Measurements from ENCODE around the gene IGSF11.

Gene IGSF11

DNA sequence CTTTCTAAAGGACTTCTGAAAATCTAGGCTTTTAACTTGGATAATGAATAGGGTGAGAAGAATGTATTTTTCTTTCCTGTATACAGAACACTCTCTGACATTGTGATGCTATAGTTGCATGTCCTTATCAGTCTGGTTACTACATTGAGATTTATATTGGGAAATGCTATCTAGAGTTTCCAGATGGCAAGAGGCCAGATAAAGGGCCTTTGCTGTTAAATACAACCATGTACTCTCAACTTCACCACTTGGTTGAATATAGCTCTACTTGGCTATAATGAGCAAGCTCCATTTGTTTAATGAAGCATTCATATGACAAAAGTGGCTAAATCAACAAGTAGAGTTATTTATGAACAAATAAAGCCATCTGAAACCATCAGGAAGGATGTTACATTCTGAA lies 91.0 kb downstream of the IGSF11 start:
- Histone ChIP-seq H3K4me2 (ENCODE audit: low read length) (no peak overlapping the region), H3K4me3 (ENCODE audit: low read length) (no peak overlapping the region), H2BK5ac (ENCODE audit: low read length) (no peak overlapping the region), H3K27me3 (ENCODE audit: insufficient read depth, low read length, poor library complexity) (no peaks in the 10 kb centered on the region), H3K79me2 (ENCODE audit: control insufficient read depth, insufficient read depth, low read length) (no peaks in the 10 kb centered on the region), H3K18ac (ENCODE audit: low read length) (no peak overlapping the region), H2BK120ac (ENCODE audit: low read depth, low read length) (no peak overlapping the region), H4K8ac (ENCODE audit: low read depth, low read length) (no peak overlapping the region), H3K79me1 (ENCODE audit: low read length) (no peaks in the 10 kb centered on the region), H3K4me1 (ENCODE audit: control insufficient read depth, low read depth, low read length) (peaks cover 2% of the 10 kb centered on the region), H3K56ac (ENCODE audit: low read length) (no peak overlapping the region), H2BK15ac (replicated peaks; ENCODE audit: low read depth) (no peak overlapping the region), H3K9ac (ENCODE audit: low read length) (no peak overlapping the region), H3K23ac (ENCODE audit: low read length) (no peak overlapping the region), H3K4ac (ENCODE audit: low read depth, low read length) (no peak overlapping the region), H2AK5ac (ENCODE audit: low read length) (no peak overlapping the region), H3K27ac (ENCODE audit: low read depth, low read length) (no peak overlapping the region), H4K5ac (ENCODE audit: low read length) (no peak overlapping the region), H3K36me3 (ENCODE audit: control insufficient read depth, insufficient read depth, low read length) (no peaks in the 10 kb centered on the region)
- no peak for DNase-seq

DNA sequence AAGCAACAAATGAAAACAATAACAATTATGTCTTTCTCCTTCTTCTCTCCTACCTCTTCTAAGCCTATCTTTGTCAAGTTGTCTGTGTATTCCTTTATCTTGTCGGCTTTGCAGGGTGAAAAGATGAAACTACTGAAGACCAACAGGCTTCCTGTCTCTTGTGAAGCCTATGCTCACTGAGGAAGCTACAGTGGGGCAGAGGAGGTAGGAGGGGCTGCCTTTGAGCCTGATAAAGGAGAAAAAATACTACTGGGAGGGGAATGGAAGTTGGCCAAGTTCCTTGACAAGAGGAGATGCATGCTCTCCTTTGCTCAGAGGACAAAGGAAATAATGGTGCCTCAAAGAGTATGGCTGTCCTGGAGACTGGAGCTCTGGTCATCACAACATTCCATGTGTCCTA lies 92.0 kb downstream of the IGSF11 start:
- H3K23ac ChIP-seq (ENCODE audit: low read length), result no peak overlapping the region
- no peaks in the 10 kb centered on the region for H3K79me2 ChIP-seq (ENCODE audit: control insufficient read depth, insufficient read depth, low read length)
- H2BK120ac ChIP-seq (ENCODE audit: low read depth, low read length), result no peak overlapping the region
- no peaks in the 10 kb centered on the region for H3K36me3 ChIP-seq (ENCODE audit: control insufficient read depth, insufficient read depth, low read length)
- no peak overlapping the region for H3K4ac ChIP-seq (ENCODE audit: low read depth, low read length)
- H3K9ac ChIP-seq (ENCODE audit: low read length), result no peak overlapping the region
- H3K79me1 ChIP-seq (ENCODE audit: low read length), result no peaks in the 10 kb centered on the region
- peaks cover 2% of the 10 kb centered on the region for H3K4me1 ChIP-seq (ENCODE audit: control insufficient read depth, low read depth, low read length)
- WGBS (ENCODE audit: extremely low coverage, insufficient coverage, low lambda C conversion rate), result no CpG with 5 or more reads among the region's 1 CpG
- H4K5ac ChIP-seq (ENCODE audit: low read length), result no peak overlapping the region
- H2BK5ac ChIP-seq (ENCODE audit: low read length), result peak overlapping the region; percentile 67
- H3K56ac ChIP-seq (ENCODE audit: low read length), result peak overlapping the region; percentile 66
- H2BK15ac ChIP-seq (replicated peaks; ENCODE audit: low read depth), result no peak overlapping the region
- H3K27me3 ChIP-seq (ENCODE audit: insufficient read depth, low read length, poor library complexity), result no peaks in the 10 kb centered on the region
- H3K27ac ChIP-seq (ENCODE audit: low read depth, low read length), result peak overlapping the region; percentile 78
- H3K18ac ChIP-seq (ENCODE audit: low read length), result no peak overlapping the region
- H3K4me2 ChIP-seq (ENCODE audit: low read length), result no peak overlapping the region
- no peak overlapping the region for H4K8ac ChIP-seq (ENCODE audit: low read depth, low read length)
- H2AK5ac ChIP-seq (ENCODE audit: low read length), result no peak overlapping the region
- H3K4me3 ChIP-seq (ENCODE audit: low read length), result no peak overlapping the region
- DNase-seq, result peak; percentile 62

DNA sequence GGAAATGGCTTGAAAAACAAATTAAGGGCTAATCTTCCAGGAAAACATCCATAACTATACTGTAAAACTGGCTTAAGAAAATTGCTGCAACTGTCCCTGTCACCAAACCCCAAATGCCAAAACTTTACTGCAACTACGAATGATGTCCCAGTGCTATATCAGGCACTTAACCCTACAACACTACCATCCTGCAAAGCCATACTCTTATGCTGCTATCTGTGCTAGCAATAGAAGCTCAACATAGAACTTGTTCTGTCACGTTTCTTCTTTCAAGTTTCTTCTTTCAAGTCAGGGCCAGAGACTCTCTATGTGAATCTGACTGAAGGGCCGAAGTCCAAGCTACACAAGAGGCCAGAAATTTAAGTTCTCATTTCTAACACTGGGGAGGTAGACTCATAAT lies 92.5 kb downstream of the IGSF11 start:
- Histone ChIP-seq H3K4me1 (ENCODE audit: control insufficient read depth, low read depth, low read length) (peaks cover 2% of the 10 kb centered on the region), H4K5ac (ENCODE audit: low read length) (no peak overlapping the region), H3K36me3 (ENCODE audit: control insufficient read depth, insufficient read depth, low read length) (no peaks in the 10 kb centered on the region), H2BK5ac (ENCODE audit: low read length) (no peak overlapping the region), H3K27me3 (ENCODE audit: insufficient read depth, low read length, poor library complexity) (no peaks in the 10 kb centered on the region), H2BK120ac (ENCODE audit: low read depth, low read length) (no peak overlapping the region), H2BK15ac (replicated peaks; ENCODE audit: low read depth) (no peak overlapping the region), H3K4me3 (ENCODE audit: low read length) (no peak overlapping the region), H3K4ac (ENCODE audit: low read depth, low read length) (no peak overlapping the region), H3K9ac (ENCODE audit: low read length) (no peak overlapping the region), H2AK5ac (ENCODE audit: low read length) (no peak overlapping the region), H3K56ac (ENCODE audit: low read length) (no peak overlapping the region), H3K4me2 (ENCODE audit: low read length) (no peak overlapping the region), H3K27ac (ENCODE audit: low read depth, low read length) (no peak overlapping the region), H3K23ac (ENCODE audit: low read length) (no peak overlapping the region), H3K18ac (ENCODE audit: low read length) (peak overlapping the region; percentile 3), H3K79me1 (ENCODE audit: low read length) (no peaks in the 10 kb centered on the region), H3K79me2 (ENCODE audit: control insufficient read depth, insufficient read depth, low read length) (no peaks in the 10 kb centered on the region), H4K8ac (ENCODE audit: low read depth, low read length) (no peak overlapping the region)
- no peak for DNase-seq
- WGBS (ENCODE audit: extremely low coverage, insufficient coverage, low lambda C conversion rate), result no CpG with 5 or more reads among the region's 3 CpGs

DNA sequence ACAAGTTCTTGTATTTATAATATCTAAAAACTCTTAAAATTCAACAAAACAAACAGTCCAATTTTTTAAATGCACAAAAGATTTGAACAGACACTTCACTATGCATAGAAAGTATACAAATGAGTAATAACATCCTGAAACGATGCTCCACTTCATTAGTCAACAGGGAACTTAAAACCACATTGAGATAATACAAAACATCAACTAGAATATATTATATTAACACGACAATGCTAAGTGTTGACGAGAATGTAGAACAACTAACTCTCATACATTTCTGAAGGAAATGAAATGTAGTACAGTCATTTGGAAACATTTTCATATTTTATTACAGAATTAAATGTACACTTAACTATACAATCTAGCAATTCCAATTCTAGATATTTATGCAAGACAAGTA lies 93.4 kb downstream of the IGSF11 start:
- Histone ChIP-seq H3K79me1 (ENCODE audit: low read length) (no peaks in the 10 kb centered on the region), H3K4me1 (ENCODE audit: control insufficient read depth, low read depth, low read length) (peaks cover 2% of the 10 kb centered on the region), H3K18ac (ENCODE audit: low read length) (no peak overlapping the region), H3K27me3 (ENCODE audit: insufficient read depth, low read length, poor library complexity) (no peaks in the 10 kb centered on the region), H3K23ac (ENCODE audit: low read length) (no peak overlapping the region), H4K8ac (ENCODE audit: low read depth, low read length) (no peak overlapping the region), H3K36me3 (ENCODE audit: control insufficient read depth, insufficient read depth, low read length) (no peaks in the 10 kb centered on the region), H2AK5ac (ENCODE audit: low read length) (no peak overlapping the region), H3K4ac (ENCODE audit: low read depth, low read length) (no peak overlapping the region), H2BK5ac (ENCODE audit: low read length) (no peak overlapping the region), H3K9ac (ENCODE audit: low read length) (no peak overlapping the region), H3K79me2 (ENCODE audit: control insufficient read depth, insufficient read depth, low read length) (no peaks in the 10 kb centered on the region), H2BK120ac (ENCODE audit: low read depth, low read length) (no peak overlapping the region), H3K4me2 (ENCODE audit: low read length) (no peak overlapping the region), H4K5ac (ENCODE audit: low read length) (no peak overlapping the region), H2BK15ac (replicated peaks; ENCODE audit: low read depth) (no peak overlapping the region), H3K56ac (ENCODE audit: low read length) (no peak overlapping the region), H3K4me3 (ENCODE audit: low read length) (no peak overlapping the region), H3K27ac (ENCODE audit: low read depth, low read length) (no peak overlapping the region)
- no peak for DNase-seq
- WGBS (ENCODE audit: extremely low coverage, insufficient coverage, low lambda C conversion rate), result no CpG with 5 or more reads among the region's 3 CpGs

DNA sequence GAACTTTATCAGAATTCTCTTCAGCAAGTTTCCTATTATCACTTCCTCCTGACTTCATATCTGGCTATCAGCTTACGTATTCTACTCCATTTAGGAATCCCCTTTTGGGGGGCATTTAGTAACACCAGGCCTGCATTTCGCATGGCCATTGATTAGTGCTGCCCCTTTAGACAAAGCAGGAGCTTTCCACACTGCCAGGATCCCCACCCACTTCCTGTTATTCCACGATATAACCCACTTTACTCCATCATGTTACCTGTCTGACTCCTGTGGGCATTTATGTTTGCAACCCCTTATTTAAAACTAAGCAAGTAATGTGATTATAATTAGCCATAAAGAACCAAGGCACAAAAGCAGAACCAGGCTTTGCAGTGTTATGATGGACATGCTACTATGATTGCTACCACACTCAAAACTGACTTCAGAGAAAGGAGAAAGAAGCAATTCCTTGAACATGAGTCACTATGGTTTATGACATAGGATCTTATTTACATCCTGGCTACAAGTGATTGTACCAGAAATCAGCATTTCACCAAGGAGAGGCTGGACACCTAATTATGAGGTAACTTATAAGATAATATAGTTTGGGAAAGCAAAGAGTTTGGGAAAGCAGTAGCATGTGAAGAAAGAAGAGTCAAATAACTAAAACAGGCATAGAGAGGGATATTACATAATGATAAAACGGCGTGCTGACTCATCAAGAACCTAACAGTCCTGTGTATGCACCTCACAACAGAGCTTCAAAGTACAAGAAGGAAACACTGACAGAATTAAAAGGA lies 96.3 kb downstream of the IGSF11 start:
- Histone ChIP-seq H3K56ac (ENCODE audit: low read length) (no peak overlapping the region), H3K9ac (ENCODE audit: low read length) (no peak overlapping the region), H3K79me2 (ENCODE audit: control insufficient read depth, insufficient read depth, low read length) (no peaks in the 10 kb centered on the region), H3K27ac (ENCODE audit: low read depth, low read length) (no peak overlapping the region), H3K4ac (ENCODE audit: low read depth, low read length) (no peak overlapping the region), H4K5ac (ENCODE audit: low read length) (no peak overlapping the region), H3K23ac (ENCODE audit: low read length) (no peak overlapping the region), H3K27me3 (ENCODE audit: insufficient read depth, low read length, poor library complexity) (no peaks in the 10 kb centered on the region), H3K4me3 (ENCODE audit: low read length) (no peak overlapping the region), H3K36me3 (ENCODE audit: control insufficient read depth, insufficient read depth, low read length) (no peaks in the 10 kb centered on the region), H2BK120ac (ENCODE audit: low read depth, low read length) (no peak overlapping the region), H3K4me2 (ENCODE audit: low read length) (no peak overlapping the region), H3K18ac (ENCODE audit: low read length) (no peak overlapping the region), H3K79me1 (ENCODE audit: low read length) (no peaks in the 10 kb centered on the region), H2BK5ac (ENCODE audit: low read length) (no peak overlapping the region), H4K8ac (ENCODE audit: low read depth, low read length) (no peak overlapping the region), H2AK5ac (ENCODE audit: low read length) (no peak overlapping the region), H3K4me1 (ENCODE audit: control insufficient read depth, low read depth, low read length) (peaks cover 2% of the 10 kb centered on the region), H2BK15ac (replicated peaks; ENCODE audit: low read depth) (no peak overlapping the region)
- no CpG with 5 or more reads among the region's 5 CpGs for WGBS (ENCODE audit: extremely low coverage, insufficient coverage, low lambda C conversion rate)
- peak; percentile 45 for DNase-seq

GRCh38 chr3:118936811-118937210 lies 97.8 kb downstream of the IGSF11 start:
- no peak overlapping the region for H2BK15ac ChIP-seq (replicated peaks; ENCODE audit: low read depth)
- H3K4ac ChIP-seq (ENCODE audit: low read depth, low read length), result no peak overlapping the region
- no CpG with 5 or more reads among the region's 1 CpG for WGBS (ENCODE audit: extremely low coverage, insufficient coverage, low lambda C conversion rate)
- H3K4me3 ChIP-seq (ENCODE audit: low read length), result no peak overlapping the region
- H3K9ac ChIP-seq (ENCODE audit: low read length), result no peak overlapping the region
- H3K27me3 ChIP-seq (ENCODE audit: insufficient read depth, low read length, poor library complexity), result no peaks in the 10 kb centered on the region
- no peaks in the 10 kb centered on the region for H3K4me1 ChIP-seq (ENCODE audit: control insufficient read depth, low read depth, low read length)
- H3K56ac ChIP-seq (ENCODE audit: low read length), result no peak overlapping the region
- H3K79me2 ChIP-seq (ENCODE audit: control insufficient read depth, insufficient read depth, low read length), result no peaks in the 10 kb centered on the region
- no peak overlapping the region for H4K8ac ChIP-seq (ENCODE audit: low read depth, low read length)
- H3K36me3 ChIP-seq (ENCODE audit: control insufficient read depth, insufficient read depth, low read length), result no peaks in the 10 kb centered on the region
- H2AK5ac ChIP-seq (ENCODE audit: low read length), result no peak overlapping the region
- H3K4me2 ChIP-seq (ENCODE audit: low read length), result no peak overlapping the region
- H3K79me1 ChIP-seq (ENCODE audit: low read length), result no peaks in the 10 kb centered on the region
- no peak overlapping the region for H3K27ac ChIP-seq (ENCODE audit: low read depth, low read length)
- DNase-seq, result no peak
- H2BK5ac ChIP-seq (ENCODE audit: low read length), result no peak overlapping the region
- H2BK120ac ChIP-seq (ENCODE audit: low read depth, low read length), result no peak overlapping the region
- no peak overlapping the region for H3K18ac ChIP-seq (ENCODE audit: low read length)
- H3K23ac ChIP-seq (ENCODE audit: low read length), result no peak overlapping the region
- no peak overlapping the region for H4K5ac ChIP-seq (ENCODE audit: low read length)

Measured in mesendoderm (in vitro differentiated cells).